GM11168 (cell line): ENCODE data around the gene SLC48A1.

Experiments used
- in situ Hi-C: fragments of 300-500 bp; cut with MboI; formaldehyde crosslinking; loops from one replicate; pipeline ENCODE4 v1.12.0; 2022; ENCODE audit warnings: low sequenced_read_pairs; ENCODE audit not compliant: unreplicated experiment

Gene SLC48A1

DNA sequence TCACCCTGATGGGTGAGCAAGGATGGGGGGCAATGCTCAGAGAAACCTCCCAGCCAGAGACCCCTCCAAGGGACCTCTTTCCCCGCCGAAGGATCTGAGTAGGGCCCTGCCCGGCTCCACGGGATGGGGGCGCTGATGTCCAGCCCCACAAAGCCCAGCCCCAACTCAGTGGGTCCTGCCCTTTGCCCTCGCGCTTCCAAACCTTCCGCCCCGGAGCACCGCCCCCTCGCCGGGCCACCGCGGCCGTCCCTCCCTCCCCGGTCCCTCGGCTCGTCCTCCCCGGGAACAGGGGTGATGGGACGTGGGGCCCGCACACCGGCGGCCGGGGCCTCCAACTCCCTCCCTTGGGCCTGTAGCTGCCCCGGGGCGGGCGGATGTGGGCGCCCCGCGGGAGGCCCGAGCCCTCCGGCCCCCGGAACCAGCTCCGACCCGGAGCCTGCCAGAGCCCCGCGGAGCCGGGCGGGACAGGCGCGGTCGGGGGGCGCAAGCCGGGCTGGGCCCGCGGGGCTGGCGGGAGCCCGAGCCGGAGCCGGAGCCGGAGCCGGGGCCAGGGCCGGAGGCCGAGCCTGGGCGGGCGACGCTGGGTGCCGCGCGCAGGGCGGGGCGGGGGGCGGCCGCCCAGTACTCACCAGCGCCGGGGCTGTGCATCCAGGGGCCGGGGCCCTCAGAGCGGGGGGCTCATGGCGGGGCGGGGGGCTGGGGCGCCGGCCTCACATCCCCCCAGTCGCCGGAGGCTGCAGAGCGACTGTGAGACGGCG lies 46.3 kb downstream of the SLC48A1 start:
- in situ Hi-C loops = no loop called here

DNA sequence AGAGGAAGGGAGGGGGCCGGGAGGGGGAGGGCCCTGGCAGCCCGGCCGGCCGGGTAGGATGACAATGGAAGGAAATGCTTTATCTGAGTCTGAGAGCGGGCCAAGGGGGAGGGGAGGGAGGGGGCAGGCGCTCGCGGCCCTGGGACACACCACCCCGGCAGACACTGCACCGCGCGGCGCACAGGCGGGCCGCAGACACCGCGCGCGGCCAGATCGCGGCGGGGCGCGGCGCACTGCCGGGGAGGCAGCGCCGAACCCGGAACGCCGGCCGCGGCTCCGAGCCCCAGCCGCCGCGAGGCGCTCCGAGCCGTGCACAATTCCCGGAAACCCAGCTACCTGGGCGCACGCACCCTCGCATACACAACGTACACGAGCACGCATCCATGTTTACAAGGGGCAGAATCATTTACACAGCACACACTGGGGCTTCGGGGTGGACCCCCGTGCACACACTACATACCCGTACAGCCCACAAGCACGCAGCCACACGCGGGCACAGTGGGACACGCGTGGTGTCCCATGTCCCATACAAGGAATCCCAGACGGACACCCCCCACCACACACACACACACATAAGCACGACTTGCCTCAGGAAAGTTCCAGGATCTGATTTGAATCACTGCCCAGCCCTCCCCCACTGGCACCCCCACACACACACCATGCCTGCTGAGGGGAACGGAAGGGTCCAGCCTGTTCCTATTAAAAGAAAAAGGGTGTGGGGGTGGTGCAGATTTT lies 47.0 kb downstream of the SLC48A1 start, which contains the start of gene HDAC7:
HDAC7 (minus strand) TSS at position 8 of the 735 bp plus-strand sequence. CDS start 118 bp downstream, outside the sequence.
- in situ Hi-C loops = no loop called here

DNA sequence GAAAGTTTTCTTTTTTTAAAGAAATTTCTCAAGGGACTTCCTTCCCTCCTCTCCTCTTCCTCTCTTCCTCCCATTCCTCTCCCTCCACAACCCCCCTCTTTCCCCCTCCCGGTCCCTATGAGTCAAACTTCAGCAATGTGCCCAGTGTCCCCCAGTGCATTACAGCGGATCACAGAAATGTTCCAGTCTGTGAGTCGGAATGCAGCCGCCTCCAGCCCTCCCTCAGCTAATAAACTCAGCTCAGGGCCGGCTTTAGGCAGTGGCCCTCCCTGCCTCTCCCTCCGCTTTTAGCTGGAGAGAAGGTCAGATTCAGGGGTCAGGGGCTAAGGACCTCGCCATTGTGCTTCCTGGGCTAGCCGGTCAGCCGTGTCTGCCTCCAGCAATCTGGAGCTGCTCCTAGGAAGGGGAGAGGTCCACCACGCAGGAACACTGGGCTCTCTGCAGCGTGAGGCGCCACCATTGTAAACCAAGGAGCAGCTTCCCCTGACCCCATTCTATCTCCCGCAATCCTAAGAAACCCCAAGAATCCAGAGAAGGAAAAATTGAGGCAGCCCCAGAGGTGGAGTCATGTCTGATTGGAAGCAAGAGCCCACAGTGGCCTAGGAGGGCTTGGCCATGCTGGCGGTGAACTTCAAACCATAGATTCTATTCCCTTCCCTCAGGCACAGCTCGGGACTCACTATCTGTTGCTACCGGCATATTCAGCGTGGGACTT lies 47.8 kb downstream of the SLC48A1 start:
- in situ Hi-C loops = no loop called here

DNA sequence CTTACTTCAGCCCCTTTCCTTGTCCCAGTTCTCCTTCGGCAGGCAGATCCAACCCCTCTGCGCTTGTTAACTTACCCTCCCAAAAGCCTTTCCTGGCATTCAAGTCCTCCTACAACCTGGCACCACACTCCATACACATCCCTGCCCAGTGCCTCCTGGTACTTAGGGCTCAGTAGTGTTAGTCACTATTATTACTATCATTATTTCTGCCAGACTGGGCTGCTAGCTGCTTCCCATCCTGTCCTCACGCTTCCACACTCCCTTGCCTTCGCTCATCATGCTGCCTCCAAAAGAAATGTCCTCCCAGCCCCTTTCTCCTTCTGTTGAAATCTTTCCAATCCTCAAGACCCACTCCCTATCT lies 48.3 kb downstream of the SLC48A1 start:
- in situ Hi-C loops = no loop called here

DNA sequence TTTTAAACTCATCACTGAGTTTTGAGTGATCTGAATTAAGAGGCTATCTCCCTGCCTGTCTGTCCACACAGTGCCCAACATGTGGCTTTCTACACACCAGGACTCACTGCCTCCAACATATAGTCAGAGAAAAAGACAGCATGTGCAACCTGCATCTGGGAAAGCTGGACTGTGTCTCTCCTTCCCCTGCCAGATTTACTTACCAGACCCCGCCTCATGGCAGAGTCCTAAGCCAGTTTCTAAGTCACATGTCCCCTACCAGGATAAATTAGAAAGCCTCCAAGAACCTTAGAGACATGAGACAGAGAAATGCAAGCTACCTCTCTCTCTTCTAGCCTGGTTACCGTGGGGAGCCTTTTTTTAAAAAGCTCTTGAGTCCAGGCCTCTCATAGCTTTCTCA lies 49.4 kb downstream of the SLC48A1 start:
- in situ Hi-C loops = no loop called here

DNA sequence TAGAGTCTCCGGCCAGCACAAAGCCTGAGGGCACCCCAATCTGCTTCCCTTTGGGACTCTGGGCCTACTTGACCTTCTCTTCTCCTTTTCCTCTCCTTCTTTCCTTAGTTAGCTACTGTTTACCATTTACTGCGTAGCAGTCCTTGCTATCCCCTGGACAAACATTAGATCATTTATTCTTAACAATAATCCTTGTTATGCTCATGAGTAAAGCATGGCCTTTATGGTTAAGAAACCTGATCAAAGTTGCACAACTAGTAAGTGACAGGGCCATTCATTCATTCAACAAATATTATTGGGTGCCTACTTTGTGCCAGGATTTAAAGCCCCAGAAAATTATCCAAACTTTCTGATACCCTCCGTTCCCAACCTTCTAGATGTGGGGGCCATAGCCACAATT lies 49.8 kb downstream of the SLC48A1 start:
- in situ Hi-C loops = no loop called here

DNA sequence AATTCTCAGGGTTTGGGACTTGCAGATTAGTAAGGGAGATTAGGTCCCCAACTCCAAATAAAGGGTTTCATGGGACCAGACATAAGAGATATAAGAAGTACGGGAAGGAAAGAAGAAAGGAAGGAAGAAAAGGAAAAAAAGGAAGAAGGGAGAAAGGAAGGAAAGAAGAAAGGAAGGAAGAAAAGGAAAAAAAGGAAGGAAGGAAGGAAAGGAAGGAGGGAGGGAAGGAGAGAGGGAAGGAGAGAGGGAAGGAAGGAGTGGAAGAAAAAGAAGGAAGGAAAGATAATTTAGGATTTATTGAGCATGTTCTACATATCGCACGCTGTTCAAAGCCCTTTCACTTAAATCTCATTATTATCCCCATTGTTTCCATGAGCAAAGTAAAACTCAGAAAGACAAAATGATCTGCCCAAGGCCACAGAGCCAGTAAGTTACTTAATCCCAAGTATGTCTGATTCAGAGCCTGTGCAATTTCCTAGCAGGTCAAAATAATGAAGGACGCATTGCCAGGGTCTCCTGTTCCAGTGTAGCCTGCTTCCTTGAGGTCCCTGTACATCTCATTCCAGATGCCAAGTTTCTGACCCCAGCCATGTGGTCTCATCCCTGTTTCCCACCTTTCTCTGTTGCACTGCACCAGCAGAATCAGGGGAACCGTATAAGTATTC lies 50.5 kb downstream of the SLC48A1 start:
- in situ Hi-C loops = no loop called here

DNA sequence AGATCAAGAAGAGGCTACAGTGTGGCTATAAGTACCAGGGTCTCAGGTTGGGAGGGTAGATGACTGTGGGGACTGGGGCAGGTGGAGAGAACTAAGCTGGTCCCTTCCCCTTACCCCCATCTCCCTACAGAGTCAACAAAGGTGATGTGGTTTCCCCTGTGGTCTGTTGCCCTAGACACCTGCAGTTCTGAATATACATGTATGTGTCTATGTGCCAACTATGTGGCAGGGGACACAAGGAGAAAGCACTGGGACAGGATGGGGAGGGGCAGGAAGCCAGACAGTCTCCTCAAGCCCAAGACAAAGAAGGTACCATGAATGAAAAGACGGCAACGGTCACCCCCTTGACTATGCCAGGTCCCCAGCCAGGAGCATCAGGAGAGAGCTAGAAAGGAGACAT lies 51.2 kb downstream of the SLC48A1 start:
- in situ Hi-C loops = no loop called here

DNA sequence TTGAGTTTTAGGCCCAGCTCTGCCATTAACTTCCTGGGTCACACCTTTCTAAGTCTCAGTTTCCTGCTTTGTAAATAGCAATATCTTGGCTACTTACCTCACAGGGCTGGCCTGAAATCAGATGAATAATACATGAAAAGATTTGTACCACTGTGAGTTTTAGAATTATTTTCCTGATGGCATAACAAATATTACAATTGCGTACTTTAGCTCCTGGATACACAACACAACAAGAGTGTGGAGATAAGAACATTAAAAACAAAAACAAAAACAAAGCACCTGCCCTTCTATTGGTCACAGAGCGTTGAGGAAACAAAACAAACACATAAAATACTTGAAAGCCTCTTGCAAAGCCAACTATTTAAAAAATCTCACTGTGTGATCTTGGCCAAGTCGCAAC lies 51.6 kb downstream of the SLC48A1 start:
- in situ Hi-C loops = no loop called here

DNA sequence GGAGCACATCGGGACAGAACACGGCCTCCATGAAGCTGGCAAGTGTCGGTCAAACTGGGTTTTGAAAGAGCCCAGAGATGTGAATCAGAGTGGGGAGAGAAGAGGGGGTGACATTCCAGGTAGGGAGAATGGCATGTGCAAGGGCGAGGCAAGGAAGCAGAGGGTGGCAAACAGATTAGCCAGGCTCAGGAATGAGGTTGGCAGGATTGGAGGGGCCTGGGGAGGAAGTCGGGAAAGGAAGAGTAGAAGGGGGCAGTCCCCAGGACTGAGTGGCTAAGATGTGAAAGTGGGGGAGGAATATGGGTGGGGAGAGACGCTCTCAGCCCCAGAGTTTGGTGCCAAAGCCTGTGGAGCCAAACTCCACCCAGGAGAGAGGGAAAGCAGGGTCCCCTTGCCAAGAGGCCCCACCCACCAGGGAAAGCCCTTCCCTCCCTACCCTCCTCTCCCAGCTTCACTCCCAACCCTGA lies 52.2 kb downstream of the SLC48A1 start:
- in situ Hi-C loops = no loop called here

DNA sequence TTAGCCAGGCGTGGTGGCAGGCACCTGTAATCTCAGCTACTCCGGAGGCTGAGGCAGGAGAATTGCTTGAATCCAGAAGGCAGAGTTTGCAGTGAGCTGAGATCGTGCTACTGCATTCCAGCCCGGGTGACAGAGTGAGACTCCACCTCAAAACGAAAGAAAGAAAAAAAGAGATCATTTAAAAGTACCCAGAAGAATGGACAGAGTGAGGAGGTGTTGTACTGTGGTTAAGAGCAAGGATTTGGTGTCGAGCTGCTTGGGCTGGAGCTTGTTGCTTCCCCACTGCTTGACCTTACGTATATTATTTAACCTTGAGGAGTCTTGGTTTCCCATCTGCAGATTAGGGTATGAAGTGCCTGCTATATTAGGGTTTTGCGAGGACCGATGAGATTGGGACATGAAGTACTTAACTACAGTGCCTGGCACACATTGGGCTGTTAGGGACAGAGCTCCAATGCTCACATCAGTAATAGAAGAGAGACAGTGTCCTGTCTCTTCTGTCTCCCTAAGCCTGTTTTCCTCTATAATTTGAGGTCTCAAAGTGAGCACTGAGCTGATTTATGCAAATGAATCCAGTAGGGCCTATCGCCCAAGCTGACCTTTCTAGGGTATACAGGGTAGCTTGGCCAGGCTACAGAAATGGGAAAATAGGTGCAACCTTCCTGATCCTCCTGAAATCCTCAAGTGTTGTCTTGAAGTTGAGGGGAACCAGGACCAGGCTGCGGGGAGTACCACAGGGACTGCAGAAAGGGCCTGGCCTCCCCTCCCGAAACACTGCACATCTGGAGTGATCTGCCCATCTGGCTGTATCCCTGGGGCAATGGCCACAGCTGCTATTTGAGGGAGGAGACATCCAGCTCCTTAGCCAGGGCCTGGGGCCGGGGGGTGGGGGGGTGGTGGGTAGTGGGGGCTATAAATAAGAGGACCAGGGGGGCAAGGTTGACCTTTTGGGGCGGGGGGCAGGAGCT lies 55.3 kb downstream of the SLC48A1 start:
- in situ Hi-C loops = no loop called here

DNA sequence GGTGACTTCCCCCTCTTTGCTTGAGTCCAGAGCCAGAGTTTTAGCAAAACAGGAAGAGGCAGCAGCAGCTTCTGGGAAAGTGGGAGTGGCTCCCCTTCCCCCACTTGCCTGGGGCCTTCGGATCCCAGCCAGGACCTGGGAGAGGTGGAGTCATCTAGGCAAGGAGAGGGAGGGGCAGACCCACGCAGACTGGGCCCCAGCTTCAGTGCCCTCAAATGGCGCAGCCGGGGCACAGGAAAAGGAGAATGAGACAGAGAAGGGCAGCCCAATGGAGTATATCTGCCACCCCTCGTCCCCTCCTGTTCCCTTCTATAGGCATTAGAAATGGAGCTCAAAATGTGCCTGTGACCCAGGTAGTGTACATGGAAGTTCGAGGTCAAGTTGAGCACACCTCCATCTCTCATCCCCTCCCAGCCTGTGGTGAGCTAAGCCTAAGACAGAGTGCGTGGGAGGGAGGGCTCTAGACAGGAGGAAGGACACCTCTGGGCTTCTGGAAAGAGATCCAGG lies 56.0 kb downstream of the SLC48A1 start:
- in situ Hi-C loops = no loop called here

DNA sequence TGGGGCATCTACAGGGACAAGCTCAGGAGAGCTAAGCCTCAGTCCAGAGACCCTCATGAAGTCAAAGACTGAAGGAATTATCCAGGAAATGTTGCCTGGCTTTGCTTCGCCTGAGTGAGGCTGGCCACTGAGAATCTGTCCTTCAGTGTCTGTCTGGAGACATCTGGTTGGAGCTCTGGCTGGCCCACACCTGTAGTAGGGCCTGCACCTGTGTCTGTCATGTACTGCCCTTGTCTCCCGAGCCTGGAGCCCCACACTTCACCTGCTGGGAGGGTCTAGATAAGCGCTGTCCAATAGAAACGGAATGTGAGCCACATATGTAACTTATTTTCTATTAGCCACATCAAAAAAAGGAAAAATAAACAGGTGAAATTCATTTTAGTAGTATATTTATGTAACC lies 56.5 kb downstream of the SLC48A1 start:
- in situ Hi-C loops = no loop called here
